Measurements from ENCODE around the gene TAS1R2.
"Not testable (repeated sequence)": the region's sequence is repeated elsewhere in the genome, so short reads cannot be mapped to it uniquely, and the experiment has no call there.

TAS1R2 gene

GRCh38 chr1:18859560-18859959 lies at the start of gene TAS1R2:
TSS of gene TAS1R2 (minus strand) at chr1:18859660. CDS start at chr1:18859660, 0 bp downstream.
- no peak for DNase-seq

- DNase-seq: no peak
Observed at GRCh38 chr1:18907917-18908845, 48.7 kb upstream of the TAS1R2 start.

GRCh38 chr1:18907021-18907916 lies 47.8 kb upstream of the TAS1R2 start:
- peak in 1 of 2 experiments; percentile 6 for DNase-seq

- DNase-seq: no peak
Observed at GRCh38 chr1:18903291-18903756, 43.9 kb upstream of the TAS1R2 start.

GRCh38 chr1:18902523-18903290 lies 43.2 kb upstream of the TAS1R2 start, which contains the start of gene ALDH4A1:
TSS of gene ALDH4A1 (minus strand) at chr1:18902555. CDS start at chr1:18902523, 32 bp downstream.
- peak; percentile 93 to 95 for DNase-seq

DNA sequence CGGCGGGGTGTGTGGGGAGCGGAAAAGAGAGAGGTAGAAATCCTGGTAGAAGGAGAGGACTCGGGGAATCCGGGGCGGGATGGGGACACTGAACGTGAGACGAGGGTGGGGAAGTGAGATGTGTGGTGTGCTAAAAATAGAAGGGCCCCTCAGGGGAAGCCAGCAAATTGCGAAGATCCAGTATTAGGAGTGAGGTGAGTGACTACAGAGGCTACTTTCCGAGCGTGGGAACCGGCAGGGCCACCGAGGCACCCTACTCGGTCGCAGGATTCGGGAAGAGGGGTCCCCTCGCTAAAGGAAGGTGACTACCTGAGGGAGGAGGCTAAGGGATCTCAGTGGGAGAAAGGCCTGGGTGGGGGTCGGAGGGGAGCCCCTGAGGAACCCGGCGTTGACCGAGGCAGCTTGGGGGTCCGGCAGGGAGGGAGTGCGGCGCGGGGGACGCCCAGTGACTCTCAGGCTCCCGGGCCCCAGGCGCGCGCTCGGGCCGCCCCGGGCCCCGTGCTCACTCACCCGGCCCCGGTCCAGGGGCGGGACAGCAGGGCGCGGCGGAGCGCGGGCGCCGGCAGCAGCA lies 42.6 kb upstream of the TAS1R2 start:
- no peak for DNase-seq

GRCh38 chr1:18901147-18901951 lies 41.9 kb upstream of the TAS1R2 start:
- DNase-seq: no peak

DNA sequence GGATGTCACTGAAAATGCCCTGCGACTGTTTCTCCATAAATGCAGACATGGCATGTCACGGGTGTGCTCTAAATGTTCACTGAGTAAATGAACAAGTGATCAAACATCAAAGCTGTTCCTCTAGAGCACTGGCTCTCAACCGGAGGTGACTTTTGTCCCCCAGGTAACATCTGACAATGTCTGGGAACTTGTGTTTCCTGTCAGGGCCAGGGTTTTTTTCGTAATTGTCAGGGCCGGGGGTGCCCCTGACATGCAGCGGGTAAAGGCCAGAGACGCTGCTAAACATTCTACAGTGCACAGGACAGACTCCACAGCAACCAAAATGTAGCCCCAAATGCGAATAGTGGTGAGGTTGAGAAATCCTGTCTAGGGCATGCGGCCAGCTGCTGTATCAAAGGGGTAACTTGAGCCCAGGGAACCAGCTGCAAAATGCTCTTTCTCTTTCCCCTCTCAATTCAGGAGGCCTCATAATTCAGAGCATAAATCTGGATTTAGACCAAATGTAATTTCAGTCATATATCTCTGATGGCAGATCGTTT lies 40.9 kb upstream of the TAS1R2 start:
- DNase-seq: no peak

GRCh38 chr1:18899363-18900049 lies 40.0 kb upstream of the TAS1R2 start:
- DNase-seq: no peak

- no peak for DNase-seq
Observed at GRCh38 chr1:18898567-18898966, 39.1 kb upstream of the TAS1R2 start.

GRCh38 chr1:18895317-18895716 lies 35.9 kb upstream of the TAS1R2 start:
- no peak for DNase-seq

- DNase-seq: no peak
Observed at GRCh38 chr1:18893120-18893519, 33.7 kb upstream of the TAS1R2 start.

DNA sequence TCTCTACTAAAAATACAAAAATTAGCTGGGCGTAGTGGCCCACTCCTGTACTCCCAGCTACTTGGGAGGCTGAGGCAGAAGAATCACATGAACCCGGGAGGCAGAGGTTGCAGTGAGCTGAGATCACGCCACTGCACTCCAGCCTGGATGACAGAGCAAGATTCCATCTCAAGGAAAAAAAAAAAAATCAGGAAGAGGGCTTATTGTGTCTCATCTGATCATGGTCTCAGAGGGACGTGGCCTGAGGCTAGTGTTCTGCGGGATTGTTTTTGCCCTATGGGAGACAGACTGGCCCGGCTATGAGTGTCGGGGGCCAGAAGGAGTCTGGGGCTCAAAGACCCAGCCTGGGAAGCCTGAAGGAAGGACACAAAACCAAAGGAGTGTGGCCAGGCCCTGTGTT lies 32.4 kb upstream of the TAS1R2 start:
- DNase-seq: not testable (repeated sequence)

- no peak for DNase-seq
Observed at GRCh38 chr1:18891426-18891780, 31.9 kb upstream of the TAS1R2 start.

GRCh38 chr1:18890706-18891425 lies 31.4 kb upstream of the TAS1R2 start:
- DNase-seq: no peak

- no peak for DNase-seq
Observed at GRCh38 chr1:18886003-18886335, 26.5 kb upstream of the TAS1R2 start.

DNA sequence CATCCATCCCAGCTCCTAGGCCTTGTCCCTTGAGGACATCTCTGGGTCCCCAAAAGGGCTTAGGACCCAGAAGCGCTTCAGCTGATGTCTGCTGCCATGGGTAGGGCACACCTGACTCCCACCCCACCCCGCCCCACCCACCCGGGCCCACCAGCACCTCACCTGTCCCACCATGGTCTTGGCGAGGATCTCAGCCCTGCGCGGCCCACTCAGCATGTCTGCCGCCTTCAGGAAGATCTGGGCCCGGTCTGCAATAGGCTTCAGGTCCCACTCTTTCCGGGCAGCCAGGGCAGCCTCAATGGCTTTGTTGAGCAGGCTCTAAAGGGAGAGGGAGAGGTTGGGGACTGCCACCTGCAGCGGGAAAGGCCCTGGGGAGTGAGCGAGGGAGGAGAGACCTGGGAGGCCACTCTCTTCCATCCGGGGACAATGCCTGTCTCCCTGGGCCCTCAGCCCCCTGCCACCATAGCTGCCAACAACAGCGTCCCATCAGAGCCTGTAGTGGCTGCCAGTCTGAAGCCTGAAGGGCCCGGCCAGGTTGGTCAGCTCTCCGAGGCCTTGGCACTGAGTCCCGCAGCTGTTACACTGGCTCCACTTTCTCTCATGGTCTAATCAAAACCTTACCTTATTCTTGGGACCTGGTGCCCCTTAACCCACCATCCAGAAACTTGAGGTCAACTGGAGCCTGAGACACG lies 26.0 kb upstream of the TAS1R2 start:
- no peak for DNase-seq

GRCh38 chr1:18884727-18885126 lies 25.3 kb upstream of the TAS1R2 start:
- DNase-seq: no peak

DNA sequence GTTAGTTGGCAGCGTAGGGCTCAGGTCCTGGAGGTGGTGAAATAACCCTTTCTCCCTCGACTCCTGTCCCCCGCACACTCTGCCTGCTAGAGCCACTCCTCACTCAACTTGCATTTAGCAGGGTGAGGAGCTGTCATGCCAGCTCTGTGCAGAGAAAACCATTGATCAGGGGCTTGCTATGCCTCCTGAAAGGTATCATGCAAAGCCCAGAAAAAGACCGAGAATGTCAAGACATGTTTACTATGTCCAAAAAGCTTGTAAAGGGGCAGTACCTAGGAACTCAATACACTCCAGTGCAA lies 24.9 kb upstream of the TAS1R2 start:
- no peak for DNase-seq

Data from NCI-H1930 (cell line).